ENCODE results near the gene SERINC4.

DNA sequence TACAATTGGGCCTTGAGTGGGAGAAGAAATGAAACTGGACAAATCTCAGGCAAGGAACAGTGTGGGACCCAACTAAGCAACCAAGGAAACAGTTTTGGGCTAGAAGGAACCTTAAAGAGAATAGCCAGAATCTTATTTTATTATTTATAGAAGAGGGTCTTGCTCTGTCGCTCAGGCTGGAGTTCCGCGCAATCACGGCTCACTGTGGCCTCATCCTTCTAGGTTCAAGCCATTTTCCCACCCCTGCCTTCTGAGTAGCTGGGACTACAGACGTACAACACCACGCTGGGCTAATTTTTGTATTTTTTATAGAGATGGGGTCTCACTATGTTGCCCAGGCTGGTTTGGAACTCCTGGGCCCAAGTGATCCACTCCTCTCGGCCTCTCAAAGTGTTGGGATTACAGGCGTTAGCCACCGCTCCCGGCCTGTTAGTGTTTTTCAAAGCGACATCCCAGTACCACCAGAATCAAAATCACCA, 26.0 kb upstream of the SERINC4 start:
- TF ChIP-seq, protein P1, sequence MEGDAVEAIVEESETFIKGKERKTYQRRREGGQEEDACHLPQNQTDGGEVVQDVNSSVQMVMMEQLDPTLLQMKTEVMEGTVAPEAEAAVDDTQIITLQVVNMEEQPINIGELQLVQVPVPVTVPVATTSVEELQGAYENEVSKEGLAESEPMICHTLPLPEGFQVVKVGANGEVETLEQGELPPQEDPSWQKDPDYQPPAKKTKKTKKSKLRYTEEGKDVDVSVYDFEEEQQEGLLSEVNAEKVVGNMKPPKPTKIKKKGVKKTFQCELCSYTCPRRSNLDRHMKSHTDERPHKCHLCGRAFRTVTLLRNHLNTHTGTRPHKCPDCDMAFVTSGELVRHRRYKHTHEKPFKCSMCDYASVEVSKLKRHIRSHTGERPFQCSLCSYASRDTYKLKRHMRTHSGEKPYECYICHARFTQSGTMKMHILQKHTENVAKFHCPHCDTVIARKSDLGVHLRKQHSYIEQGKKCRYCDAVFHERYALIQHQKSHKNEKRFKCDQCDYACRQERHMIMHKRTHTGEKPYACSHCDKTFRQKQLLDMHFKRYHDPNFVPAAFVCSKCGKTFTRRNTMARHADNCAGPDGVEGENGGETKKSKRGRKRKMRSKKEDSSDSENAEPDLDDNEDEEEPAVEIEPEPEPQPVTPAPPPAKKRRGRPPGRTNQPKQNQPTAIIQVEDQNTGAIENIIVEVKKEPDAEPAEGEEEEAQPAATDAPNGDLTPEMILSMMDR (IDR thresholded peaks at IDR 0.05) = no peak
- TF ChIP-seq EZH2 (IDR thresholded peaks at IDR 0.05; ENCODE audit: borderline replicate concordance, insufficient read depth, low read depth, low read length, poor library complexity, severe bottlenecking) = no peak
